ENCODE results near the gene DNAH10.

DNA sequence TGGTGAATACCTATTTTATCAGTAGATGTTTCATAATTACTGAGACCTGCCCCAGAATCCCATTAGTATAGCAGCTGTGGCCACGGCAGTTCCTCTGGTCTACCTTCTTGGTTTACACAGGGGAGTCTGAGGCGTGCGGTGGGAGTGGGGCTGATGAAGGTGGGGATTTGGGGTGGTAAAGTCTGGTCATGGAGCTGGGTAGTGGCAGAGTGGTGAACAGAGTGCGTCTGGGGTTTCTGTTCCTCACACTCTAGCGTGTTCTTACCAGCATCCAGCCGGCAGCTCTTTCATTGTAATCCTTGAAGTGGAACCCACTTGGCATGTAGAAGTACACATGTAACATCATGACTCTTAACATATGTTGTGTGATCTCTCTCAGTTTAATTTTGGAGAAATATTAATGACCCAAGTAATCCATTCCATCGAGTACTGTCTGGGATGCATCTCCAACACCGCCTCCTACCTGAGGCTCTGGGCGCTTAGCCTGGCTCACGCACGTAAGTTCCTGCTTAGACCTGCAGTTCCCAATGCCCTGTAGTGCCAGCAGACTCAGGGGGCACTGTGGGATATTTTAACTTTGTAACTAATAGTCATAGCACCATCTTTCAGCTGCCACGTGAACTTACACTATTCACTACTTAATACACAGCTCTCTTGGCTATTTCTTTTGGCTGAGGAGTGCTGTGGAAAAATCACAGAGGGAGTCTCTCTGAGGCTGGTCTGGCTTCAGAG is 7.9 kb upstream of the DNAH10 start:
- no peak for TF ChIP-seq EZH2 (IDR thresholded peaks at IDR 0.05; ENCODE audit: insufficient read depth, poor library complexity, severe bottlenecking)
- no peak for TF ChIP-seq EZH2phosphoT487 (IDR thresholded peaks at IDR 0.05; ENCODE audit: insufficient read depth, low read depth)
